Cardiac fibroblast (primary cell): ENCODE data around the gene NEDD4L.

ENCODE experiments used
- DNase-seq, 2 donors: peaks; one replicate each; pipeline versions ENCODE4 v3.0.0 to v3.0.0-alpha.2; 2010; ENCODE audit warnings: low read depth in 2 of 2
- H3K4me3 ChIP-seq, 2 donors: replicated peaks in 1 of 2; 1 replicate in 1 of 2; 2 replicates in 1 of 2; pipeline ENCODE4 v1.5.1; 2011; ENCODE audit warnings: low read depth in 2 of 2, low read length in 2 of 2, mild to moderate bottlenecking in 2 of 2, moderate library complexity in 1 of 2
- CTCF ChIP-seq: IDR thresholded peaks from one replicate; pipeline ENCODE4 v1.5.1; 2011; ENCODE audit warnings: low read depth, mild to moderate bottlenecking, low read length, inconsistent platforms

Gene NEDD4L

DNA sequence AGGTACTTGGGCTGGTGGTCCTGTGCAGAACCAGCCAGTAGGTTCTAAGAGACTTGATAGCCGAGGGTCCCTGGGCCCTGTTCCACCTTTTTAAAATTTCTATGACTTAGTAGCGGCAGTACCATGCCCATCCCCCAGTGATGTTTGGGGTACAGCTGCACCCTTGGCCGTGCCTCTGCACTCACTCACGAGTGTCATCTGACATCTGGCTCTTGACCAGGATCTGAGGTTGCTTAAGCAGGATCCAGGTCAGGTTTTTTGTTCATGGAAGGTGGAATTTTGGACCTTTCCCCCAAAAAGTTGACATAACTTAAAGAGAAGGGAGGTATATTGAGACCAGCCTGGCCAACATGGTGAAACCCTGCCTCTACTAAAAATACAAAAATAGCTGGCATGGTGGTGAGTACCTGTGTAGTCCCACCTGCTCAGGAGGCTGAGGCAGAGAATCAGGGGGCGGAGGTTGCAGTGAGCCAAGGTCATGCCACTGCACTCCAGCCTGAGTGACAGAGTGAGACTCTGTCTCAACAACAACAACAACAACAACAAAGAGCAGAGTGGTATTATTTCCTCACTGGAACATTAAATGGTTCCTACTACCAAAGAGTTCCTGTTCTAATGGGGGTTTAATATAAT lies 163.6 kb downstream of the NEDD4L start:
- TF ChIP-seq CTCF = no peak
- no peak overlapping the region for H3K4me3 ChIP-seq
- no peak for DNase-seq

DNA sequence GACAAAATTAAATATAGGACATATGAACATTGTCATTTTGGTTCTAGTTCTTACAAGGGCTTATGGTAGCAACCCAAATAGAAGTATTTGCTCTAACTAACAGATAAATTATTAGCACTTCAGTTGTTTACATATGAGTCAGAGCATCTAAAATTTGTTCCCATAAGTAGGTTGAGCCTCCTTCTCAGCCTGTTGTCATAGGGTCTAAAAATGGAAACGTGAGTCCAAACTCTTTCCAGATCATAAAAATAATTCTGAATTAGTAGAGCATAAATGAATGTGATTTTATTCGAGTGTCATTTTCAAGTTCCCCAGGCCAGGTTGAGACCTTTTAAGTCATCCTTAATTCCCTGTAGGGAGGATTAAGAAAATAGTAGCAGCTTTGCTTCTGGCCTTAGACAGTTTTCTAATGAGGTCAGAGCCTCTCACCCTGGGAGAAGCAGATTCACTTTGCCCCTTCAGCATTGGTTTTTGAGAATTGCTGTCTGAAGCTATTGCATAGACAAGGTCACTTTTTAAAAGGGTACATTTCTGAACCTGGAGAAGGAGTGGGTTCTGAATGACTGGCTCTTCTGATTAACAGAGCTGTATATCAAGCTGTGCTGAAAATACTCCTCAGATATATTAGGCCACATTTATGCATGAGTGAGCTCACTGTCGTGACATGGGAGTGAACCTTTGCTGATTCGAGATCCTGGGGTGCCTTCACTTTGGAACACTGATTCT lies 164.3 kb downstream of the NEDD4L start:
- DNase-seq = peak in 1 of 2 donors; percentile 44
- TF ChIP-seq CTCF = no peak
- H3K4me3 ChIP-seq = no peak overlapping the region

DNA sequence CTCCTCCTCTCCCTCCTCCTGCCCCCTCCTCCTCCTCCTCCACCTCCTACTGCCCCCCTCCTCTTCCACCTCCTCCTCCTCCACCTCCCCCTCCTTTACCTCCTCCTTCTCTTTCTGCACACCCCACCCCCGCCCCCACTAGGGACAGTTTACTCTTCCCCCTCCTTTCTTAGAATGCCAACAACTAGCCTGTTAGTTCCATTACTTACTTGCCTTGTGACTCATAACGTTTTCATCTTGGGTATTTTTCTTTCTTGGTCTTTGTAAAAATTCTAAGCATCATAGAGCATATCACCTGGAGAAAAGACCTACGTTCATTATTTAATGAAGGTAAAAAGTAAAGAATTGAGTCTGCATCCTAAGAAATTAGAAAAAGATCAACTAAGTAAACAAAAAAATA lies 165.3 kb downstream of the NEDD4L start:
- TF ChIP-seq CTCF = no peak
- DNase-seq = peak in 1 of 2 donors; percentile 41
- no peak overlapping the region for H3K4me3 ChIP-seq

GRCh38 chr18:58211510-58211909 lies 167.5 kb downstream of the NEDD4L start:
- no peak for TF ChIP-seq CTCF
- no peak for DNase-seq
- H3K4me3 ChIP-seq = no peak overlapping the region

DNA sequence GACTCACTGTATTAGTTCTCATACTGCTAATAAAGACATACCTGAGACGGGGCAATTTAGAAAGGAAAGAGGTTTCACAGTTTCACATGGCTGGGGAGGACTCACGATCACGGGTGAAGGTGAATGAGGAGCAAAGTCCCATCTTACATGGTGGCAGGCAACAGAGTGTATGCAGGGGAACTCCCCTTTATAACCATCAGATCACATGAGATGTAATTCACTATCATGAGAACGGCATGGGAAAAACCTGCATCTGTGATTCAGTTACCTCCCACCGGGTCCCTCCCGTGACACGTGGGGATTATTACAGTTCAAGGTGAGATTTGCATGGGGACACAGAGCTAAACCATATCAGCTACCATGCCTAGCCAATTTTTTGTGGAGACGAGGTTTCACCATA lies 168.2 kb downstream of the NEDD4L start:
- no peak for TF ChIP-seq CTCF

DNA sequence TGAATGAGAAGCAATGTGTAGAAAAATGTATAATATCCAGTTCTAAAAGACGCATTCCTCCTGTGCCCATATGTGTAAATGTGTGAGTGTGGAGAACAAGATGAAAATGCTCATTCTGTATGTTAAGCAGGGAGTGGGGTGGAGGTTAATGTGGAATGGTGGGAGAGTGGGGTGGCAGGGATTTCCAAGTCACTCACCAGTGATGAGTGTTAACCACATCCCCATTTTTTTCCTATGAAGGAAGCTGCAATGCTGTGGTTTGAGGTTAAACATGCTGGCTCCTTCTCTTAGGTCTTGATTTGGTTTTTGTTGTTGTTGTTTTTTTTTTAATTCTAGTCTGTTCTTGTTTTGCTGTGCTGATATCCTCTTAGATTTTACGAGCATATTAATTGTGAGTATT lies 169.4 kb downstream of the NEDD4L start:
- no peak for TF ChIP-seq CTCF
- peak; percentile 64 to 89 for DNase-seq
- H3K4me3 ChIP-seq = no peak overlapping the region

More for the DNA sequence above, 168.2 kb downstream of the NEDD4L start:
- H3K4me3 ChIP-seq = no peak overlapping the region
- no peak for DNase-seq
